ENCODE results near the gene PHACTR1.

PHACTR1 gene

GRCh38 chr6:12791371-12791770 is 74.8 kb downstream of the PHACTR1 start:
- Histone ChIP-seq H3K9me3 (ENCODE audit: control insufficient read depth in 2 of 2, low read length in 2 of 2) (no peaks in the 10 kb centered on the region), H3K27ac (ENCODE audit: low read depth in 2 of 2, low read length in 2 of 2) (no peak overlapping the region), H3K4me3 (ENCODE audit: low read length in 2 of 2) (no peak overlapping the region), H3K27me3 (ENCODE audit: control insufficient read depth in 2 of 2, insufficient read depth in 2 of 2, low read length in 2 of 2) (peaks cover 0 to 2% of the 10 kb centered on the region in 2 donors), H3K36me3 (ENCODE audit: control insufficient read depth in 2 of 2, insufficient read depth in 2 of 2, low read length in 2 of 2) (no peaks in the 10 kb centered on the region), H3K9ac (ENCODE audit: low read depth in 1 of 2, low read length in 2 of 2) (no peak overlapping the region), H3K4me1 (ENCODE audit: control insufficient read depth in 2 of 2, insufficient read depth in 2 of 2, low read length in 2 of 2) (no peaks in the 10 kb centered on the region)

- Histone ChIP-seq H3K4me3 (ENCODE audit: low read length in 2 of 2) (no peak overlapping the region), H3K36me3 (ENCODE audit: control insufficient read depth in 2 of 2, insufficient read depth in 2 of 2, low read length in 2 of 2) (no peaks in the 10 kb centered on the region), H3K9ac (ENCODE audit: low read depth in 1 of 2, low read length in 2 of 2) (no peak overlapping the region), H3K9me3 (ENCODE audit: control insufficient read depth in 2 of 2, low read length in 2 of 2) (no peaks in the 10 kb centered on the region), H3K27me3 (ENCODE audit: control insufficient read depth in 2 of 2, insufficient read depth in 2 of 2, low read length in 2 of 2) (no peaks in the 10 kb centered on the region), H3K4me1 (ENCODE audit: control insufficient read depth in 2 of 2, insufficient read depth in 2 of 2, low read length in 2 of 2) (no peaks in the 10 kb centered on the region), H3K27ac (ENCODE audit: low read depth in 2 of 2, low read length in 2 of 2) (no peak overlapping the region)
These were observed 81.8 kb downstream of the PHACTR1 start for GRCh38 chr6:12798326-12798725.

DNA sequence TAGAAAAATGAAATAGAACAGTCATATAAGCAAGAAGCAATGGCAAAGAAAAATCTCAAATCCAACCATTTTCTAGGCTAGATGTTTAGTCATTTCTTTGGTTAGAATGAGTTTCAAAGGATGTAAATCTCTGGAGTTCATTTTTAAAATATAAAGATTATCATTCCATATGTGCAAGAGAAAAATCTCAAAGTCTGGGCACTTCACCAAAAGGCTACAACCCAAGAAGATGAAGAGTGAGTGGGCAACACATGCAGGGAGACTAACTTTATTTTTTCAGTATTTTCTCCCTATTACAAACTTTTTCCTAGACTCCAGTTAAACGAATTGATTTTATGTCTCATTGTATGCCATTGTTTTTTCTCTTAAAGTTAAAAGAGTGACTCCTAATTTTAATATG is 83.6 kb downstream of the PHACTR1 start:
- H3K4me1 ChIP-seq (ENCODE audit: control insufficient read depth in 2 of 2, insufficient read depth in 2 of 2, low read length in 2 of 2), result no peaks in the 10 kb centered on the region
- no peak overlapping the region for H3K9ac ChIP-seq (ENCODE audit: low read depth in 1 of 2, low read length in 2 of 2)
- H3K27me3 ChIP-seq (ENCODE audit: control insufficient read depth in 2 of 2, insufficient read depth in 2 of 2, low read length in 2 of 2), result no peaks in the 10 kb centered on the region
- no peaks in the 10 kb centered on the region for H3K36me3 ChIP-seq (ENCODE audit: control insufficient read depth in 2 of 2, insufficient read depth in 2 of 2, low read length in 2 of 2)
- no peak overlapping the region for H3K27ac ChIP-seq (ENCODE audit: low read depth in 2 of 2, low read length in 2 of 2)
- H3K4me3 ChIP-seq (ENCODE audit: low read length in 2 of 2), result no peak overlapping the region
- no peaks in the 10 kb centered on the region for H3K9me3 ChIP-seq (ENCODE audit: control insufficient read depth in 2 of 2, low read length in 2 of 2)

- no peaks in the 10 kb centered on the region for H3K9me3 ChIP-seq (ENCODE audit: control insufficient read depth in 2 of 2, low read length in 2 of 2)
- no peak overlapping the region for H3K4me3 ChIP-seq (ENCODE audit: low read length in 2 of 2)
- H3K27me3 ChIP-seq (ENCODE audit: control insufficient read depth in 2 of 2, insufficient read depth in 2 of 2, low read length in 2 of 2), result no peaks in the 10 kb centered on the region
- no peaks in the 10 kb centered on the region for H3K36me3 ChIP-seq (ENCODE audit: control insufficient read depth in 2 of 2, insufficient read depth in 2 of 2, low read length in 2 of 2)
- H3K27ac ChIP-seq (ENCODE audit: low read depth in 2 of 2, low read length in 2 of 2), result no peak overlapping the region
- H3K4me1 ChIP-seq (ENCODE audit: control insufficient read depth in 2 of 2, insufficient read depth in 2 of 2, low read length in 2 of 2), result no peaks in the 10 kb centered on the region
- H3K9ac ChIP-seq (ENCODE audit: low read depth in 1 of 2, low read length in 2 of 2), result no peak overlapping the region
These were observed 84.6 kb downstream of the PHACTR1 start for GRCh38 chr6:12801141-12801540.

GRCh38 chr6:12802440-12802839 is 85.9 kb downstream of the PHACTR1 start:
- Histone ChIP-seq H3K9me3 (ENCODE audit: control insufficient read depth in 2 of 2, low read length in 2 of 2) (no peaks in the 10 kb centered on the region), H3K4me3 (ENCODE audit: low read length in 2 of 2) (no peak overlapping the region), H3K27me3 (ENCODE audit: control insufficient read depth in 2 of 2, insufficient read depth in 2 of 2, low read length in 2 of 2) (no peaks in the 10 kb centered on the region), H3K9ac (ENCODE audit: low read depth in 1 of 2, low read length in 2 of 2) (no peak overlapping the region), H3K27ac (ENCODE audit: low read depth in 2 of 2, low read length in 2 of 2) (no peak overlapping the region), H3K36me3 (ENCODE audit: control insufficient read depth in 2 of 2, insufficient read depth in 2 of 2, low read length in 2 of 2) (no peaks in the 10 kb centered on the region), H3K4me1 (ENCODE audit: control insufficient read depth in 2 of 2, insufficient read depth in 2 of 2, low read length in 2 of 2) (no peaks in the 10 kb centered on the region)

DNA sequence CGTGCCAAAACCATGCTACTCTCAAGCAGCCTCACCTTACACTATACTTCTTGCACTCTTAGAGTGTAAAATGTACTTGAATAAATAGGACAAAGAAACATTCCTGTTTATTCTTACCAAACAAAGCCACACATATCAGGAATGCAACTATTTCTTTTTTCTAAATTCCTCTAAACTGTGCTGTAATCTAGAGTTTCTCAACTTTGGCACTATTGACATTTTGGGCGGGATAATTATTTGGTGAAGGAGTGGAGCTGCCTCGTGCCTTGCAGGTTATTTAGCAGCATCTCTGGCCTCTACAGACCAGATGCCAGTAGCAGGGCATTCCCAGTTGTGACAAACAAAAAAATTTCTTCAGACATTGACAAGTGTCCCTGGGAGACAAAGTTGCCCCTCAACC is 86.9 kb downstream of the PHACTR1 start:
- no peaks in the 10 kb centered on the region for H3K4me1 ChIP-seq (ENCODE audit: control insufficient read depth in 2 of 2, insufficient read depth in 2 of 2, low read length in 2 of 2)
- no peak overlapping the region for H3K27ac ChIP-seq (ENCODE audit: low read depth in 2 of 2, low read length in 2 of 2)
- no peaks in the 10 kb centered on the region for H3K36me3 ChIP-seq (ENCODE audit: control insufficient read depth in 2 of 2, insufficient read depth in 2 of 2, low read length in 2 of 2)
- H3K9me3 ChIP-seq (ENCODE audit: control insufficient read depth in 2 of 2, low read length in 2 of 2), result no peaks in the 10 kb centered on the region
- no peaks in the 10 kb centered on the region for H3K27me3 ChIP-seq (ENCODE audit: control insufficient read depth in 2 of 2, insufficient read depth in 2 of 2, low read length in 2 of 2)
- H3K4me3 ChIP-seq (ENCODE audit: low read length in 2 of 2), result no peak overlapping the region
- H3K9ac ChIP-seq (ENCODE audit: low read depth in 1 of 2, low read length in 2 of 2), result no peak overlapping the region

GRCh38 chr6:12804952-12805645 is 88.5 kb downstream of the PHACTR1 start:
- Histone ChIP-seq H3K27ac (ENCODE audit: low read depth in 2 of 2, low read length in 2 of 2) (no peak overlapping the region), H3K4me1 (ENCODE audit: control insufficient read depth in 2 of 2, insufficient read depth in 2 of 2, low read length in 2 of 2) (no peaks in the 10 kb centered on the region), H3K9ac (ENCODE audit: low read depth in 1 of 2, low read length in 2 of 2) (no peak overlapping the region), H3K27me3 (ENCODE audit: control insufficient read depth in 2 of 2, insufficient read depth in 2 of 2, low read length in 2 of 2) (no peaks in the 10 kb centered on the region), H3K4me3 (ENCODE audit: low read length in 2 of 2) (no peak overlapping the region), H3K36me3 (ENCODE audit: control insufficient read depth in 2 of 2, insufficient read depth in 2 of 2, low read length in 2 of 2) (no peaks in the 10 kb centered on the region), H3K9me3 (ENCODE audit: control insufficient read depth in 2 of 2, low read length in 2 of 2) (no peaks in the 10 kb centered on the region)

GRCh38 chr6:12806136-12806535 is 89.6 kb downstream of the PHACTR1 start:
- no peaks in the 10 kb centered on the region for H3K9me3 ChIP-seq (ENCODE audit: control insufficient read depth in 2 of 2, low read length in 2 of 2)
- H3K4me1 ChIP-seq (ENCODE audit: control insufficient read depth in 2 of 2, insufficient read depth in 2 of 2, low read length in 2 of 2), result no peaks in the 10 kb centered on the region
- no peak overlapping the region for H3K27ac ChIP-seq (ENCODE audit: low read depth in 2 of 2, low read length in 2 of 2)
- H3K9ac ChIP-seq (ENCODE audit: low read depth in 1 of 2, low read length in 2 of 2), result no peak overlapping the region
- H3K36me3 ChIP-seq (ENCODE audit: control insufficient read depth in 2 of 2, insufficient read depth in 2 of 2, low read length in 2 of 2), result no peaks in the 10 kb centered on the region
- no peaks in the 10 kb centered on the region for H3K27me3 ChIP-seq (ENCODE audit: control insufficient read depth in 2 of 2, insufficient read depth in 2 of 2, low read length in 2 of 2)
- H3K4me3 ChIP-seq (ENCODE audit: low read length in 2 of 2), result no peak overlapping the region

DNA sequence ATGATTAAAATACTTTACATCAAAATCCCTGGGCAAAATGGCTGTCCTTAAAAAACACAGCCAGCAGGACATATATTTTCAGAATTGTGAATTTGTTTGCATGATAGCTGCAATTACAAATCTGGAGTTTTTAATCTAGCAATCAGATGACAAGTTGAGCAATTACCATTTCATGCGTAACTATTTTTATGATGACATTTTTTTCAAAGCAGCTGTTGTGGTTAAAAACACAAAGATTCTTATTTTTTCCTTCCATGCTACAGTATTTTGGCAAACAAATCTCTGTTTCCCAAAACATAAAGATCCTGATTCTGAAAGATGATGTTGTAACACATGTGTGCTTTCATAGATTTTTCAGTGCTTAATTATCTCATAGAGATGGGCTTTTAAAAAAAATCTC is 90.2 kb downstream of the PHACTR1 start:
- H3K9ac ChIP-seq (ENCODE audit: low read depth in 1 of 2, low read length in 2 of 2), result no peak overlapping the region
- no peaks in the 10 kb centered on the region for H3K36me3 ChIP-seq (ENCODE audit: control insufficient read depth in 2 of 2, insufficient read depth in 2 of 2, low read length in 2 of 2)
- H3K27ac ChIP-seq (ENCODE audit: low read depth in 2 of 2, low read length in 2 of 2), result no peak overlapping the region
- H3K27me3 ChIP-seq (ENCODE audit: control insufficient read depth in 2 of 2, insufficient read depth in 2 of 2, low read length in 2 of 2), result no peaks in the 10 kb centered on the region
- no peaks in the 10 kb centered on the region for H3K9me3 ChIP-seq (ENCODE audit: control insufficient read depth in 2 of 2, low read length in 2 of 2)
- no peaks in the 10 kb centered on the region for H3K4me1 ChIP-seq (ENCODE audit: control insufficient read depth in 2 of 2, insufficient read depth in 2 of 2, low read length in 2 of 2)
- no peak overlapping the region for H3K4me3 ChIP-seq (ENCODE audit: low read length in 2 of 2)

DNA sequence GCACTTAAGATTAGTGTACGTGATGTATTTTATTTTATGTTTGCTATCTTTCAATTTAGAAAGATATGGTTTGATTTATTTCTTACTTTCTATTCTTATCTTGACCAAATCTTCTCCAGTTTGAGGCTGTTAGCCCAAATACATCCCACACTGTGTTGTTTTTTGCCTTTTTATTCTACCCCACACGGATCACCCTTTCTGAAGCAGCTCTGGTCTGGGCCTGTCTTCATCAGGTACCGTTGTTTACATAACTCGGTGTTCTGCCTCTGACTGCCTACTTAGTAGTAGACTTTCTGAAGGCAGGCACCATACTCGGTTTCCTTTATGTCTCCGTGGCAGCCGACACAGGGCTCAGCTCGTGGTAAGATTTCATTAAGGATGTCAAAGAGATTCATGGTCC is 95.0 kb downstream of the PHACTR1 start:
- Histone ChIP-seq H3K4me1 (ENCODE audit: control insufficient read depth in 2 of 2, insufficient read depth in 2 of 2, low read length in 2 of 2) (no peaks in the 10 kb centered on the region), H3K36me3 (ENCODE audit: control insufficient read depth in 2 of 2, insufficient read depth in 2 of 2, low read length in 2 of 2) (no peaks in the 10 kb centered on the region), H3K9me3 (ENCODE audit: control insufficient read depth in 2 of 2, low read length in 2 of 2) (no peaks in the 10 kb centered on the region), H3K27me3 (ENCODE audit: control insufficient read depth in 2 of 2, insufficient read depth in 2 of 2, low read length in 2 of 2) (no peaks in the 10 kb centered on the region), H3K9ac (ENCODE audit: low read depth in 1 of 2, low read length in 2 of 2) (no peak overlapping the region), H3K27ac (ENCODE audit: low read depth in 2 of 2, low read length in 2 of 2) (no peak overlapping the region), H3K4me3 (ENCODE audit: low read length in 2 of 2) (no peak overlapping the region)

- H3K27me3 ChIP-seq (ENCODE audit: control insufficient read depth in 2 of 2, insufficient read depth in 2 of 2, low read length in 2 of 2), result no peaks in the 10 kb centered on the region
- no peak overlapping the region for H3K9ac ChIP-seq (ENCODE audit: low read depth in 1 of 2, low read length in 2 of 2)
- H3K4me1 ChIP-seq (ENCODE audit: control insufficient read depth in 2 of 2, insufficient read depth in 2 of 2, low read length in 2 of 2), result no peaks in the 10 kb centered on the region
- no peak overlapping the region for H3K4me3 ChIP-seq (ENCODE audit: low read length in 2 of 2)
- H3K9me3 ChIP-seq (ENCODE audit: control insufficient read depth in 2 of 2, low read length in 2 of 2), result no peaks in the 10 kb centered on the region
- no peak overlapping the region for H3K27ac ChIP-seq (ENCODE audit: low read depth in 2 of 2, low read length in 2 of 2)
- H3K36me3 ChIP-seq (ENCODE audit: control insufficient read depth in 2 of 2, insufficient read depth in 2 of 2, low read length in 2 of 2), result no peaks in the 10 kb centered on the region
These were observed 96.8 kb downstream of the PHACTR1 start for GRCh38 chr6:12813321-12813720.
